ENCODE measurements around the gene BRIP1. TPM values are rescaled to one million over a fixed set of nuclear protein-coding genes. Genes with fewer than 3 reads are reported as not detected.
A peak's percentile ranks its signal among the peaks of the same experiment; 100 is the strongest.
"Not testable (repeated sequence)": the region's sequence is repeated elsewhere in the genome, so short reads cannot be mapped to it uniquely, and the experiment has no call there.

BRIP1 gene
- total and polyA plus RNA-seq, 2 experiments from 2014 or later, result 2.2 to 4.0 TPM

DNA sequence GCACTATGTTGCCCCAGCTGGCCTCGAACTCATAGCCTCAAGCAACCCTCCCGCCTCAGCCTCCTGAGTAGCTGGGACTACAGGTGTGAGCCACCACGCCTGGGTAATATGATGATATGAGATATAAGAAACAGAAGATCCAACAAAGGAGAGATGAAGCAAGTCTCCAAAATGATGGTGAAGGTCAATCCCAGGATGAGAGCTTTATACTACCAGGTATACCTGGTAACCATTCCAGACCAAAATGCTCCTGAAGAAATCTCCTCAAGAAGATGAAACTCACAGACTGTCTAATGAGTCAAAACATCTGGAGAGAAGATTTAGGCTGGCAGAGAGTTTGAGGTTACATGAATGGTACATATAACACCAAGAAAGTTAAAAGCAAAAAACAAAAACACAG, 39.9 kb upstream of the BRIP1 start:
- Histone ChIP-seq H3K9me2 (ENCODE audit: insufficient read depth) (no peaks in the 10 kb centered on the region), H3K4me3 (no peak overlapping the region), H3K79me2 (ENCODE audit: insufficient read depth) (no peaks in the 10 kb centered on the region), H3K9me3 (ENCODE audit: low read depth) (no peaks in the 10 kb centered on the region), H3K4me1 (ENCODE audit: insufficient read depth) (no peaks in the 10 kb centered on the region), H3K27ac (no peak overlapping the region), H3K4me2 (ENCODE audit: unreplicated experiment) (no peak overlapping the region), H3K9ac (no peak overlapping the region), H3K27me3 (replicated peaks; ENCODE audit: insufficient read depth) (no peaks in the 10 kb centered on the region), H2AFZ (no peak overlapping the region), H4K20me1 (ENCODE audit: insufficient read depth) (no peaks in the 10 kb centered on the region), H3K36me3 (ENCODE audit: low read depth) (peaks cover 29% of the 10 kb centered on the region; the same call in 1 of the 2 replicates), H3F3A (ENCODE audit: insufficient read depth) (no peaks in the 10 kb centered on the region)
- in situ Hi-C loops (cut with MboI), result no loop called here
- no peak for DNase-seq
- 95 to 99% methylated on average over 3 of the region's 3 CpGs for WGBS, 2 experiments (ENCODE audit: low coverage in 1 of 2, low lambda C conversion rate in 2 of 2, missing lambda C conversion rate in 2 of 2)
- TF ChIP-seq EZH2phosphoT487 (IDR thresholded peaks at IDR 0.05; ENCODE audit: insufficient read depth, low read depth), result no peak
- no peak for TF ChIP-seq EZH2 (IDR thresholded peaks at IDR 0.05; ENCODE audit: insufficient read depth, poor library complexity, severe bottlenecking)

DNA sequence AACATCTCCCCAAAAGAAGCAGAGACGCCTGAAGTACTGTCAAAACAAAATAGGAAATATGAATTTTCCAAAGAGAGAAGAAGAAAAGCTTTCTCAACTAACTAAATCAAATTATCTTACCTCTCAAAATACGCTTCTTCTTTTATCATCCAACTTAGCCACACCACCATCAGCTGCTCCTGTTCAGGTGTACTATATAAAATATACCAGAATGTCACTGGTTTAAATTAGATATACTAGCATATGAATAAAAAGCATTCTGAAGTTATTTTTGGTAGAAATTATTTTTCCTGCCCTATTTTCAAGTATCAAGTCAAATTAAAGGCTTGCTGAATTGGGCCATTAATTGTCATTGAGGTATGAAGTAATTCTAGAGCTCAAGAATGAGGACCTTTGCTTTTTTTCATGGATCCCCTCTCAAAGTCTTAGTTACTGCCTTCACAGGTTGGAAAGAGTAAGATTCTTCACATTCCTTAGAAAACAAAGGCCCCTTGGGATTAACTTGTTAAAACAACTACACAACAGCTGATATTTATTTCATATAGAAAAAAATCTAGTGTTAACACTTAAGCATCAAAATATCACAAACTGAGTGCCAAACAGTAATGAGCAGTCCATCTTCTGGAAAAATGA, 34.3 kb upstream of the BRIP1 start:
- WGBS, 2 experiments (ENCODE audit: low coverage in 1 of 2, low lambda C conversion rate in 2 of 2, missing lambda C conversion rate in 2 of 2), result 82 to 87% methylated on average over 2 of the region's 2 CpGs
- in situ Hi-C loops (cut with MboI), result no loop called here
- Histone ChIP-seq H4K20me1 (ENCODE audit: insufficient read depth) (no peaks in the 10 kb centered on the region), H3K27ac (no peak overlapping the region), H3K9me3 (ENCODE audit: low read depth) (no peaks in the 10 kb centered on the region), H3K27me3 (replicated peaks; ENCODE audit: insufficient read depth) (no peaks in the 10 kb centered on the region), H3K4me1 (ENCODE audit: insufficient read depth) (no peaks in the 10 kb centered on the region), H3F3A (ENCODE audit: insufficient read depth) (no peaks in the 10 kb centered on the region), H3K4me3 (no peak overlapping the region), H3K9ac (no peak overlapping the region), H3K4me2 (ENCODE audit: unreplicated experiment) (no peak overlapping the region), H3K36me3 (ENCODE audit: low read depth) (peaks cover 10% of the 10 kb centered on the region; the same call in 1 of the 2 replicates), H2AFZ (no peak overlapping the region), H3K9me2 (ENCODE audit: insufficient read depth) (no peaks in the 10 kb centered on the region), H3K79me2 (ENCODE audit: insufficient read depth) (no peaks in the 10 kb centered on the region)
- no peak for DNase-seq
- TF ChIP-seq EZH2phosphoT487 (IDR thresholded peaks at IDR 0.05; ENCODE audit: insufficient read depth, low read depth), result no peak
- no peak for TF ChIP-seq EZH2 (IDR thresholded peaks at IDR 0.05; ENCODE audit: insufficient read depth, poor library complexity, severe bottlenecking)

DNA sequence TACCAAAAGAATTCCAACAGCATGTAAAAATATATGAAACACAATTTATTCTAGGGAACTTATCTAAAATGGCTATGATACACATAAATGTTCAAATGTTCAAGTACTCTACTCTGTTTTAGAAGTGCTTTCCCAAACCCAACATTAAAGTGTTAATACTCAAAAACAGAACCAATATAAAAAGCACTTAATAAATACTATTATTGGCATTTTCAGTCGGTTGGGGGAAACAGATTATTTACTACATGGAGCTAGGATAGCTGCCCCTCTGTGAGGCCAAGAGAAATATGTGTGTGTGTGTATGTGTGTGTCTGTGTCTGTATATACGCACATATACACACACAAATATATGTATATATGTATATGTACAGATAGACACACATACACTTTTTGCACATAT, 32.1 kb upstream of the BRIP1 start:
- Histone ChIP-seq H3K4me2 (ENCODE audit: unreplicated experiment) (no peak overlapping the region), H3K79me2 (ENCODE audit: insufficient read depth) (no peaks in the 10 kb centered on the region), H3K27me3 (replicated peaks; ENCODE audit: insufficient read depth) (no peaks in the 10 kb centered on the region), H3K9me2 (ENCODE audit: insufficient read depth) (no peaks in the 10 kb centered on the region), H3K9me3 (ENCODE audit: low read depth) (no peaks in the 10 kb centered on the region), H3K36me3 (ENCODE audit: low read depth) (peaks cover 7% of the 10 kb centered on the region; the same call in 1 of the 2 replicates), H3K4me3 (no peak overlapping the region), H3K27ac (no peak overlapping the region), H3K4me1 (ENCODE audit: insufficient read depth) (no peaks in the 10 kb centered on the region), H4K20me1 (ENCODE audit: insufficient read depth) (no peaks in the 10 kb centered on the region), H3K9ac (no peak overlapping the region), H2AFZ (no peak overlapping the region), H3F3A (ENCODE audit: insufficient read depth) (no peaks in the 10 kb centered on the region)
- no peak for DNase-seq
- WGBS, 2 experiments (ENCODE audit: low coverage in 1 of 2, low lambda C conversion rate in 2 of 2, missing lambda C conversion rate in 2 of 2), result 26 to 38% methylated on average over 2 of the region's 2 CpGs
- TF ChIP-seq EZH2phosphoT487 (IDR thresholded peaks at IDR 0.05; ENCODE audit: insufficient read depth, low read depth) (no peak), EZH2 (IDR thresholded peaks at IDR 0.05; ENCODE audit: insufficient read depth, poor library complexity, severe bottlenecking) (no peak)
- in situ Hi-C loops (cut with MboI), result no loop called here

DNA sequence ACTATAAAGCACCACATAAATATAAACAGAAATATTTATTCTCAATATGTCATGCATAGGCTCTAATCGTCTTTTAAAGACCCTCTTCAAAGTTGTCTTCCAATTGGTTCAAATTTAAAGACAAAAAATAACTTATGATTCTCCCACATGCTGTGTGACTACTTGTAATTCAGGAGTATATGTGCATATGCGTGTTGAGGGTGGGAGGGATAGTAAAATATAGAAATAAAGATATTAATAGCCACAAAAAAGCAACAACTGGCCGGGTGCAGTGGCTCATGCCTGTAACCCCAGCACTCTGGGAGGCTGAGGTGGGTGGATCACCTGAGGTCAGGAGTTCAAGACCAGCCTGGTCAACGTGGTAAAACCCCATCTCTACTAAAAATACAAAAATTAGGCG, 31.0 kb upstream of the BRIP1 start:
- H3K9me2 ChIP-seq (ENCODE audit: insufficient read depth); H3K79me2 ChIP-seq (ENCODE audit: insufficient read depth); H2AFZ ChIP-seq; H3K27me3 ChIP-seq (replicated peaks; ENCODE audit: insufficient read depth); H4K20me1 ChIP-seq (ENCODE audit: insufficient read depth); in situ Hi-C loops (cut with MboI); H3K4me3 ChIP-seq; DNase-seq; H3K4me2 ChIP-seq (ENCODE audit: unreplicated experiment); H3K9ac ChIP-seq; H3F3A ChIP-seq (ENCODE audit: insufficient read depth); H3K27ac ChIP-seq; H3K9me3 ChIP-seq (ENCODE audit: low read depth); H3K4me1 ChIP-seq (ENCODE audit: insufficient read depth): not testable (repeated sequence)
- peaks cover 16% of the 10 kb centered on the region; the same call in 1 of the 2 replicates for H3K36me3 ChIP-seq (ENCODE audit: low read depth)
- WGBS, 2 experiments (ENCODE audit: low coverage in 1 of 2, low lambda C conversion rate in 2 of 2, missing lambda C conversion rate in 2 of 2), result 90 to 92% methylated on average over 5 of the region's 5 CpGs

DNA sequence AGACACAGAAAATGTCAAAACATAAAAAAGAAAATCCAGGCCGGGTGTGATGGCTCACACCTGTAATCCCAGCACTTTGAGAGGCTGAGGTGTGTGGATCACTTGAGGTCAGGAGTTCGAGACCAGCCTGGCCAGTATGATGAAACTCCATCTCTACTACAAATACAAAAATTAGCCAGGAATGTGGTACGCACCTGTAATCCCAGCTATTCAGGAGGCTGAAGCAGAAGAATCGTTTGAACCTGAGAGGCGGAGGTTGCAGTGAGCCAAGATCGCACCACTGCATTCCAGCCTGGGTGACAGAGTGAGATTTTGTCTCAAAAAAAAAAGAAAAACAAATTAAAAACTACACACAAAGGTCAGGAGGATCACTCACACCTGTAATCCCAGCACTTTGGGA, 24.4 kb upstream of the BRIP1 start:
- H4K20me1 ChIP-seq (ENCODE audit: insufficient read depth); H3K4me2 ChIP-seq (ENCODE audit: unreplicated experiment); DNase-seq; H3K9me2 ChIP-seq (ENCODE audit: insufficient read depth); H3K27me3 ChIP-seq (replicated peaks; ENCODE audit: insufficient read depth); in situ Hi-C loops (cut with MboI); H3K4me3 ChIP-seq; H3F3A ChIP-seq (ENCODE audit: insufficient read depth); H3K9ac ChIP-seq; H3K27ac ChIP-seq; H3K9me3 ChIP-seq (ENCODE audit: low read depth); H3K4me1 ChIP-seq (ENCODE audit: insufficient read depth); H3K79me2 ChIP-seq (ENCODE audit: insufficient read depth); H2AFZ ChIP-seq: not testable (repeated sequence)
- WGBS, 2 experiments (ENCODE audit: low coverage in 1 of 2, low lambda C conversion rate in 2 of 2, missing lambda C conversion rate in 2 of 2), result 94 to 95% methylated on average over 6 of the region's 6 CpGs
- peaks cover 13% of the 10 kb centered on the region; the same call in 1 of the 2 replicates for H3K36me3 ChIP-seq (ENCODE audit: low read depth)

DNA sequence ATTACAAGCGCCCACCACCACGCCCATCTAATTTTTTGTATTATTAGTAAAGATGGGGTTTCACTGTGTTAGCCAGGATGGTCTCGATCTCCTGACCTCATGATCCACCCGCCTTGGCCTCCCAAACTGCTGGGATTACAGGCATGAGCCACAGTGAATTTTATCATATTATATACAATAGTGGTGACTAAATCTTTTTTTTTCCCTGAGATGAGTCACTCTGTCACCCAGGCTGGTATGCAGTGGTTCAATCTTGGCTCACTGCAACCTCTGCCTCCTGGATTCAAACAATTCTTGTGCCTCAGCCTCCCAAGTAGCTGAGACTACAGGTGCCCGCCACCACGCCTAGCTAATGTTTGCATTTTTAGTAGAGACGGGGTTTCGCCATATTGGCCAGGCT, 22.5 kb upstream of the BRIP1 start:
- DNase-seq, result peak; percentile 48

More for the DNA sequence above, 22.5 kb upstream of the BRIP1 start:
- H3K27ac ChIP-seq; H3K79me2 ChIP-seq (ENCODE audit: insufficient read depth); H3K4me1 ChIP-seq (ENCODE audit: insufficient read depth); H2AFZ ChIP-seq; H3K4me2 ChIP-seq (ENCODE audit: unreplicated experiment); H3K9ac ChIP-seq; H4K20me1 ChIP-seq (ENCODE audit: insufficient read depth); H3K4me3 ChIP-seq; H3K9me3 ChIP-seq (ENCODE audit: low read depth); H3K9me2 ChIP-seq (ENCODE audit: insufficient read depth); in situ Hi-C loops (cut with MboI); H3K27me3 ChIP-seq (replicated peaks; ENCODE audit: insufficient read depth); H3F3A ChIP-seq (ENCODE audit: insufficient read depth): not testable (repeated sequence)
- WGBS, 2 experiments (ENCODE audit: low coverage in 1 of 2, low lambda C conversion rate in 2 of 2, missing lambda C conversion rate in 2 of 2), result 97 to 98% methylated on average over 8 of the region's 8 CpGs
- H3K36me3 ChIP-seq (ENCODE audit: low read depth), result peaks cover 11% of the 10 kb centered on the region; the same call in 1 of the 2 replicates

All from GM23248 (cell line).